GM04504 (cell line): ENCODE measurements around the gene KIF16B.
"Not testable (repeated sequence)": the region's sequence is repeated elsewhere in the genome, so short reads cannot be mapped to it uniquely, and the experiment has no call there.

Source experiments
- DNase-seq: peaks from one replicate; pipeline ENCODE4 v3.0.0-alpha.2; 2012; ENCODE audit warnings: low read depth

Gene KIF16B

GRCh38 chr20:16290358-16290757, 282.9 kb downstream of the KIF16B start:
- DNase-seq = no peak

DNA sequence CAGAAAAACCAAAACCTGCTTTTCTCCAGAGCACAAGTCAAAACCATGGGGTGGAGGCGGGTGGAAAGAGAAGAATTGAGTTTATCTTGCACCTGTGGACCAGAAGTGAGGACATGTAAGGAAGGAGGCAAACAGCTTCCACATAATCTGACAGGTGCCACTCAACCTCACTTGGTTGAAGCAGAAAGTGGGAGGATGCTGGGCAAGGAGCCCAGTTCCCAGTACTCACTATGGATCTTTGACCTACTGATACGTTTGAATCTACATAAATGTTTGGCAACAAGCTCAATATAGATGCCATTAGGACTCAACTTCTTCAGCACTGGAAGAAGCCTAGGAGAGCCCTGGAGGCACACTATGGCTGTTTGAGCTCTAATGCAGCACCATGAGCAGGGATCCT, 285.5 kb downstream of the KIF16B start:
- DNase-seq = no peak

- no peak for DNase-seq
Measured at GRCh38 chr20:16286601-16287000, 286.6 kb downstream of the KIF16B start.

DNA sequence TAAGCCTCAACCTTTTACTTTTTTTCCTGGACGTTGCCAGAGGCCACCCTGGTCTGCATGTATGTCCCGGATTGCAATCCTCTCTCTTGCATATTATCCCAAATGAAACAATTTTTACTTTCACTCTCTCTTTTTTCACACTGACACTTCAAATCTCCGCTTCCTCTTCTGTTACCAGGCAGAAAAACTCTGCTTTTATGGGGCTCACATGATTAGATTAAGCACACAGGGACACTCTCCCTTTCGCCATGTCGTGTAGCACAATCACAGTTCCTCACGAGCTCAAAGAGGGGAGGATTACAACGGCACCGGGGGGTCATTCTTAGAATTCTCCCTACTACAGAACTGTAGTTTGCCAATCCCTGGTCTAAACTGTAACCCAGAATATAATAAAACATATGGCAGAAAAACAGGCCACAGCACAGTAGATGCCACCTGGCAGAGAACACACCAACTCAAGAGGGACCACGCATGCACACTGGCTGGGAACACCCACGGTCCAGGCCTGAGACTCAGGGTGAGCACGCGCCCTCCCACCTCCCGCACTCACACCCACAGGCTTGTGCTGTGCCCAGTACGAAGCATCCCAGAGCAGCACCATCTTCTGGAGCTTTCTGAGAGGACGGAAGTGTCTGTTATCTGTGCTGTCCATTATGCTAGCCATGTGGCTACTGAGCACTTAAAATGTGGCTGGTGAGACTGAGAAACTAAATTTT, 288.7 kb downstream of the KIF16B start:
- no peak for DNase-seq

DNA sequence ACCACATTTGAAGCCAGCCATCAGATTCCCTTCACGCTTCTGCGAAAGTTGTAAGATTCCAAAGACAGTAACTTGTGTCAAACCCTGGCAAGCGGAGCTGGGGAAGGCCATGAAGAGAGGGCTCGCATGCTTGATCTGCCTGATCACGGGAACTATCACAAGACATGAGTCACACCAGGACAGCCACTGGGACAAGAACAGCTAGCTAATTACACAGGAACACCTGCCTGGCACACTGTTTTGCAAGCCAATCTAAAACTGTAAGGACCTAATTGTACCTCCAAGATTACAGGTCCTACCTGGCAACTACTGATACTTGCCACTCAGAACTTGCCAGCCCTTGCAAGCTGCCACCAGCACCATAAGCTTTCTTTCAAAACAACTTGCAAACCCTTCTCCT, 289.3 kb downstream of the KIF16B start:
- DNase-seq = no peak

DNA sequence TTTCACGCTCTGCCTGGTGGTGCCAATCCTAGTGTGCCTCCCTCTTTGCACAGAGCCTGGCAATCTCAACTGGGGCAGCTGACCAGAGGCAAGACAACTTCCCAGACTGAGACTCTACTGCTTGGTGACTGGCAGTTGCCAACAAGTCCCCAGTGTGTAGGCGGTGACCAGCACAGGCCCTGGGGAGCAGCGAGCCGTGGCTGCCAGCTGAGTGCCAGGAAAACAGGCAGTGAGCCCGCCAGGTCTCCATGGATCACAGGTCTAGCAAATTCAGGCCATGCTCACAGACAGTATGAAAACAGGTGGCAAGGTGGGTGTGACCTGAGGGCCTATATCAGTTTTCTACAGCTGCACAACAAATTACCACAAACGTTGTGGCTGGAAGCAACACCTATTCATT, 289.9 kb downstream of the KIF16B start:
- no peak for DNase-seq

DNA sequence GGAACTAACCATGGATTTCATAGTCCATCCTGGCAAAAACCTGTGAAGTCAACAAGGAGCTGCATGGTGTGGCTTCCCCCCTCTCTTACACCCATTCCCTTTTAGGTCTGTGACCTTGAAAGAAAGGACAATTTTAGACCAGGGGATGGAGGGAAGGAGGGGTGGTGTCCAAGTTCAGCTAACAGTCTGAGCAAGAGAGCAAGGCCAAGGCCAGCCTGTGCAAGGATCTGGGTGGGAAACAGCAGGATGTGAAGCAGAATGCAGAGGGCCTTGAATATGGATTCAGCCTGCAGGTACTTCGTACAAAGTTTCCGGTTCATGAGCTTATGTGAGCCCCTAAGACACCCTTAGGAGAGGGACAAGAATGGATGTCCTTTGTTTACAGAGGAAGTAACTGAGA, 293.0 kb downstream of the KIF16B start:
- no peak for DNase-seq

- no peak for DNase-seq
Measured at GRCh38 chr20:16279320-16279719, 293.9 kb downstream of the KIF16B start.

DNA sequence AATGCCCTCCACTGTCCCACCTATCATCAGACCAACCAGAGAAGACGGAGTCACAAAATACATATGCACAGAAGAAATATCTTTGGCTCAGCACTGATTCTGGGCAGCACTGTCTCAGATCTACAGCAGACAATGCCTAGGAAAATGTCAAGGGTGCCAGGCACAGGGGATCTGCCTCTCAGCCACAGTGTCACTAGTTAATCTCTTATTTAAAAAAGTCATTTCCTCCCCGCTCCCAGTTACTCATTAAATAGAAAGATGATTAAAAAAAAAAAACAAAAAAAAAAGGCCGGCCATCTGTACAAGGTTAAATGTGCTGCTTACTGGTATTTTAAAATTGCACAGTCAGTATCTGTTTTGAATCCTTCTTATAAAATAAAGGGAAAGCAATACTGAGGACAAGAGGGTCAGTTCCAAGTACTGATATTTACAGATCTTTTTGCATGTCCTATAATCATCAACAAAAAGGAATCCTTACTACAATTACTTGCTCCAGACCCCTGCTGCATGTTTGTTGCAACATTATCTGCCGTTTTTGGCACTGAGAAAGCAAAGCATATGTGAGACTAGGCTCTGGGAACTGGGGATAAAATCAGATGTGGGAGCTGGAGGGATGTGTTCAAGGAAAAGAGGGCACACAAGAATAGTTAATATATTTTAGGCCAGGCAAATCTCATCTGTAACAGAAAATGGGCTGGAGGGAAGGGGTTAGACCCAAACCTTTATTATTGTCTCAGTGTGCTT, 299.3 kb downstream of the KIF16B start:
- no peak for DNase-seq

GRCh38 chr20:16272780-16273360, 300.4 kb downstream of the KIF16B start:
- DNase-seq = no peak

DNA sequence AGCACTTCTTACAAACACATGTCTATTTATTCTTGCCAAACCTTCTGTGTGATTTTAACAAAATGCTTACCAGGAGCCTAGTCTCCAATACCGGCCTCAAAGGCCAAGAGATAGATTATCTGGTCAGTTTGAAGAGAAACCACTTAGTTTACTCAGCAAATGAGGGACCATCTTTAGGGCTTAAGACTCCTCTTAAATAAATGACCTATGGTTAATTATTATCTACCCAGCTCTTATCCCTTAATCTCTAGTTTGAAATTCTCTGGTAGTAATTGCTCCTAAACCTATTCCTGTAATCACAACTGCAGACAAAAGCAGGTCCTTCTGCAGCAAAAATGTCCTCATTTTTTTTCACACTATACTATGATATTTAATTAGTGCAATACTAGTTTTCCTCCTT, 301.8 kb downstream of the KIF16B start:
- no peak for DNase-seq

DNA sequence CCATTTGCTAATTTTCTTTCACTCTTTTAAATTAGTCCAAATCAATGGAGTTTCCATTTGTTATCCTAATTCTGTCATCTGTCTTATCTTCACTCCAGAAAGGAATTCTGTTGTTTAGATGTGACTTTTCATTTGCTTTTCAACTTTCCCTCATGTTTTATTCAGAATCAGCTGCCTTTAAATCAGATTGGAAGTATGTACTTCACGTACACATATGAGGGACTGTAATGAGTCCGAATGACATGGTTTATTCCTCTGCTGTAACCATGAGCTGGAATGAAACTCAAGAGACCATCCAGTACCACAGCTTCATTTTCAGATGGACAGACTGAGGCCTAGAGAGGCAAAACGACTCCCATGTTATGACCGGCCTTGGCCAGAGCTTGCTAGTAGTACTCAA, 302.3 kb downstream of the KIF16B start:
- no peak for DNase-seq

GRCh38 chr20:16270314-16270931, 302.8 kb downstream of the KIF16B start:
- no peak for DNase-seq

DNA sequence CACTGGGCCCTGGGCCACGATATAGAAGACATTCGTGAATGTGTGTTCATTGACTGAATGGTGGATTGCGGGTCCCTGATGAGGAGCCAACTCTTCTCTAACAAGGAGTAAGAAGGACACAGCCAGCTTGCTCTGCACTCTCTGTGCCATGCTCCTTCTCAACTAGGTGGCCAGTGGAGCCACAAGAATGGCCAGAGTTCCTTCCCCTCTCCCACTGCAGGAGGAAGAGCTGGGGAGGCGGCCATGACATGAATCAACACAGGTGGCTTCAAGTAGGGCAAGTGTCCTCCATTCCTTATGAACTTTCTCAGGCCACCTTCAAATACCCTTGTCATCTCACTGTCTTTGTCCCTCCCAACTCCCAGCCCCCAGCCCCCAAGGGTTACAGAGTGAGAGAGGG, 305.7 kb downstream of the KIF16B start:
- no peak for DNase-seq

GRCh38 chr20:16265334-16265733, 307.9 kb downstream of the KIF16B start:
- no peak for DNase-seq

- no peak for DNase-seq
Measured at GRCh38 chr20:16263582-16263981, 309.7 kb downstream of the KIF16B start.

DNA sequence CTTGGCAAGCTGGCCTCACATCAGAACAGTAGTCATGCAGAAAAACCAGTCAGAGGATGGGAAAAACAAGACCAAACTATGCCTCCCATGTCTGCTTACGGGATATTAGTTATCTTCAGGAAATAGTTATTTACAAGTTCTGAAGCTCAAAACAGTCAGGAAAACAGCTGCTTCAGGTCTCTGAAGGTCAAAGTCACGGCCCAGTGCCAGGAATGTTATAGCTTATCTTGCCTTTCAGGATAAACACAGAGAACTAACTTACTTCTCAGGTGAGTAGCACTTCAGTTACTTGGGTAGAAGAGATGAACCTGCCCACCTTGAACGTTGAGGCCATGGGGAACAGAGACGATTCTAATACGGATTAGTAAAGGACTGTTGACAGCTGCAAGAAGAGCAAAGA, 310.7 kb downstream of the KIF16B start:
- no peak for DNase-seq

DNA sequence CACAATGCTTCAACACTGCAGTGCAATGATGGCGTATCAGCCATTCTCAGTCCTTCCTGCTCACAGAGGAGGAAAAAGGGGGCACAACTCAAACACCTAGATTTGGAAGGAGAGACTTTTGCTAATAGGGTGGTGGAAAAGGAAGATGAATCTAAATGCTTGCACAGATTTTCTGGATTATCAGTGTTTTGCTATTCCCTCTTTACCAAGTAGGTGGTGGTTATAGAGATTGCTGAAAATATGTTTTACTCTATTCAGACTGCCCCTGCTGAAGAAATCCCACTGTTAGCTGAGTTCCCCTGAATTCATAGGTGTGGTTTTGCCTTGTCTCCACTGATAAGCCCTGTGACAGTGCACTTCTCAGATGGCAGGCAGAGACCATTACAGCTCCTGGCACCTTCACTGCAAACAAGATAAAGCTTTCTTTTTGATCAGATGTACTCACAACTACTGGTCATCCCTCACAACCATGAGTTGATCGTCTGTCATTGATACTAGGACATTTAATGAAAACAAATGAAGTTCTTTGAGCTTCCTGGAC, 311.4 kb downstream of the KIF16B start:
- no peak for DNase-seq

DNA sequence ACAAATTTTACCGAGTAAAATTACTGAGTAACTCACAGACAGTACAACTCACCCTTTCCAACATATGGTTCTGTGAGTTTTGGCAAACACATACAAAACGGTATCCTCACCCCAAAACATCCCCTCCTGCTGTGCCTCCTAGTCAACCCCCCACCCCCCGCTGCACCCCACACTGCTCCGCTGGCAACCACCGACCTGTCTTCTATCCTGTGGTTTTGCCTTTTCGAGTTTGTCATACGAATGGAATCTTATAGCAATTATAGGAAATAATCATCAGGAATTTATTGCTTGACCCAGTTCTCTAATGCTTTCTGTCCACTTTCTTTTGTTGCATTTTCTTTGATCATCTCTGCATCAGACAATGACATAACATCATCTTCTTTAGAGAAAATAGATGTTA, 312.3 kb downstream of the KIF16B start:
- DNase-seq = no peak

GRCh38 chr20:16260133-16260532, 313.1 kb downstream of the KIF16B start:
- not testable (repeated sequence) for DNase-seq

GRCh38 chr20:16258766-16259165, 314.5 kb downstream of the KIF16B start:
- DNase-seq = no peak

GRCh38 chr20:16257813-16258430, 315.3 kb downstream of the KIF16B start:
- no peak for DNase-seq
